AG09319 (cell line): ENCODE data around the gene RAB39A.

Experiments used
- DNase-seq: peaks from one replicate; pipeline ENCODE4 v3.0.0-alpha.2; 2010; ENCODE audit warnings: low read depth; ENCODE audit errors: extremely low read depth
- CTCF ChIP-seq: IDR thresholded peaks from 2 replicates; pipeline ENCODE4 v1.5.1; 2011; ENCODE audit warnings: low read depth, mild to moderate bottlenecking, inconsistent platforms, low read length, moderate library complexity

Gene RAB39A

GRCh38 chr11:107969219-107969618 is 41.0 kb downstream of the RAB39A start:
- no peak for DNase-seq
- no peak for TF ChIP-seq CTCF

- TF ChIP-seq CTCF = no peak
Observed at GRCh38 chr11:107970049-107970448, 41.8 kb downstream of the RAB39A start.

GRCh38 chr11:107973641-107974040 is 45.4 kb downstream of the RAB39A start:
- no peak for TF ChIP-seq CTCF
- no peak for DNase-seq

More at GRCh38 chr11:107970049-107970448, 41.8 kb downstream of the RAB39A start:
- DNase-seq = no peak

DNA sequence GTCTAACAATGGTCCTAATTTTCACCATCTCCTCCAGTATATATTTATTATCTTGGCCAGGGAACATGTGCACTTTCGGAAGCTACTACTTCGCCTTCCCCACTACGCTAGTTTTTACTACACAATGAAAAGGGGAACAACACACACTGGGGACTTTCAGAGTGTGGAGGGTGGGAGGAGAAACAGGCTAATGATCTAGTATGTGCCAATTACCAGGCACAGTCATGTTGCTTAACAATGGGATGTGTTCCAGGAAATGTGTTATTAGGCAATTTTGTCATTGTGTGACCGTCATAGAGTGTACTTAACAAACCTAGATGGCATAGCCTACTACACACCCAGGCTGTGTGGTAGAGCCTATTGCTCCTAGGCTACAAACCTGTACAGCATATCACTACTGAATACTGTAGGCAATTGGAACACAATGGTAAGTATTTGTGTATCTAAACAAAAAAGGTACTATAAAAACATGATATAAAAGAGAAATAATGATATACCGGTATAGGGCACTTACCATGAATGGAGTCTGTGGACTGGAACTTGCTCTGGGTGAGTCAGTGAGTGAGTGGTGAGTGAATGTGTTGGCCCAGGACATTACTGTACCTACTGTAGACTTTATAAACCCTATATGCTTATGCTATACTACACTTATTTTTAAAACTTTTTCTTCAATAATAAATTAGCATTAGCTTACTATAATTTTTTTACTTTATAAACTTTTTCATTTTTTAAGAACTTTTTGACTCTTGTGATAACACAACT is 60.3 kb downstream of the RAB39A start:
- no peak for DNase-seq
- no peak for TF ChIP-seq CTCF

DNA sequence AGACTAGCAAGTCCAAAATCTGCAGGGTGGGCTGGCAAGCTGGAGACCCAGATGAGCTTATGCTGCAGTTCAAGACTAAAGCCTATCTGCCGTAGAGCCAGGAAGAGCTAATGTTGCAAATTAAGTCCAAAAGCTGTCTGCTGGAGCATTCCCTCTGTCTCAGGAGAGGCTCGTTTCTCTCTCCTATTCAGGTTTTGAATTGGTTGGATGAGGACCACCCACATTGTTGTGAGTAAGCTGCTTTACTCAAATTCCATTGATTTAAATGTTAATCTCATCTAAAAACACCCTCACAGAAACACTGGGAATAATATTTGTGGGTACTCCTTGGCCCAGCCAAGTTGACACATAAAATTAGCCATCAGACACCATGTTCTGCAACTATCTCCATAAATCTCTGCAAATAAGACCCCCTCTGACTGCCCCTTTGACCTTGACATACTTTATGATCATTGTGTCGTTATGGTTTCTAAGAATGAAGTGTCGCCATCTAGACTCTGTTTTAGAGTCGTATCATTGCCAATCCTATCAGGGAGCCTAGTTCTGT is 63.7 kb downstream of the RAB39A start:
- TF ChIP-seq CTCF = no peak
- no peak for DNase-seq

GRCh38 chr11:107996006-107996776 is 67.9 kb downstream of the RAB39A start:
- no peak for TF ChIP-seq CTCF
- no peak for DNase-seq

DNA sequence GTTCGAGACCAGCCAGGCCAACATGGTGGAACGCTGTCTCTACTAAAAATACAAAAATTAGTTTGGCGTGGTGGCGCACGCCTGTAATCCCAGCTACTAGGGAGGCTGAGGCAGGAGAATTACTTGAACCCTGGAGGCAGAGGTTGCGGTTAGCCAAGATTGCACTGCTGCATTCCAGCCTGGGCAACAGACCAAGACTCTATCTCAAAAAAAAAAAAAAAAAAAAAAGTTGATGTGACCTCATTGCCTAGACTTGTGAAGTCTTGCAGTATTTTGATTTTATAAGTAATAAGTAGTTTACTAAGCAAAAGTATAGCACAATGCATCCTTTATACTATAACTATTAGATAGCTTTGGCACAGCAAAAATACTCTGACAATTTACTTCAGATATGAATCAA is 70.5 kb downstream of the RAB39A start:
- TF ChIP-seq CTCF = no peak
- no peak for DNase-seq
